PC-9 (cell line): ENCODE results near the gene RHD.
"Not testable (repeated sequence)": the region's sequence is repeated elsewhere in the genome, so short reads cannot be mapped to it uniquely, and the experiment has no call there.

Source experiments
- CTCF ChIP-seq: fragments of 200-600 bp; sonication (generic); conservative IDR thresholded peaks from 2 replicates; pipeline ENCODE4 v1.6.1; 2017; ENCODE audit warnings: mixed run types, antibody characterized with exemption, mild to moderate bottlenecking, moderate library complexity
- EZH2 ChIP-seq: fragments of 200-600 bp; sonication (generic); IDR thresholded peaks from 2 replicates; pipeline ENCODE4 v1.8.0; 2017; ENCODE audit warnings: antibody characterized with exemption, low read depth

DNA sequence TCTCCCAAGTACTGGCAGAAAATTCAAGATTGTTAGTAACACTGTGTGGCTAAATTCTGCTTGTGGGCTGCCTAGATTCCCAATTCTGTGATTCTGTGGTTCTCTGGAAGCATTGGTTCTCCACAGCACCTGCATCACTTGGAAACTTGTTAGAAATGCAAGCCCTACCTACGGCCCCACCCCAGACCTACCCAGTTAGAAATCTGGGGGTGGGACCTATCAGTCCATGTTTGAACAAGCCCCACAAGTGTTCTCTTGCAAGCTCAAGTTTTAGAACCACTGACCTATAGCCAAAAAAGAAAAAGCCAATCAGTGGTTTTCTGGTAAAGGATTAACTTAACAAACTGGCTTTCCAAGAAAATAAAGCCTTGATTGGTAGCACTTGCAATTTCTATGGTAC, 35.9 kb downstream of the RHD start:
- not testable (repeated sequence) for TF ChIP-seq CTCF, EZH2
